ENCODE measurements around the gene CDH13.

GRCh38 chr16:83652943-83653342 lies 1026.2 kb downstream of the CDH13 start:
- TF ChIP-seq EZH2 (IDR thresholded peaks at IDR 0.05; ENCODE audit: low read depth, low read length, severe bottlenecking) (no peak), CREB1 (IDR thresholded peaks at IDR 0.05) (no peak), ATF3 (IDR thresholded peaks at IDR 0.05; ENCODE audit: insufficient read depth, low read depth, low read length) (no peak), TEAD4 (IDR thresholded peaks at IDR 0.05; ENCODE audit: low read depth, low read length) (no peak), CTCF (IDR thresholded peaks at IDR 0.05; ENCODE audit: control extremely low read depth in 1 of 3, insufficient read depth in 1 of 3, low read depth in 1 of 3, low read length in 3 of 3) (no peak), E2F6 (IDR thresholded peaks at IDR 0.05) (no peak), CEBPB (IDR thresholded peaks at IDR 0.05; ENCODE audit: low read depth, low read length) (peak; percentile 90), CBX5 (IDR thresholded peaks at IDR 0.05; ENCODE audit: low read depth, low read length) (no peak), JUN (IDR thresholded peaks at IDR 0.05; ENCODE audit: low read depth, low read length) (no peak), POLR2AphosphoS5 (IDR thresholded peaks at IDR 0.05; ENCODE audit: low read depth, low read length) (no peak), EP300 (IDR thresholded peaks at IDR 0.05; ENCODE audit: borderline replicate concordance in 1 of 2, low read depth in 2 of 2, low read length in 2 of 2) (no peak), EGR1 (IDR thresholded peaks at IDR 0.05; ENCODE audit: borderline replicate concordance, low read depth, low read length) (no peak), ZNF274 (IDR thresholded peaks at IDR 0.05; ENCODE audit: borderline replicate concordance, extremely low read depth, low read length) (no peak)
